IMR-90 (cell line): ENCODE results near the gene ADAMTS8. TPM values are rescaled to one million over a fixed set of nuclear protein-coding genes. Genes with fewer than 3 reads are reported as not detected.

ENCODE experiments used
- ATAC-seq: fragments of 200-7000 bp; cut with Tn5 transposase; 2 replicates; pipeline ENCODE4 v1.9.1; 2020; ENCODE audit warnings: low read depth, mild to moderate bottlenecking, moderate library complexity
- BruUV-seq: library from RNA; stranded (reverse); fragments of 400-500 nt; replicated peaks from 2 replicates; lab custom pipeline; 2021; lab: Mats Ljungman, UMichigan
- CTCF ChIA-PET: fragments of 300-600 bp; formaldehyde crosslinking; extraction: SDS; loops from one replicate; lab custom pipeline; 2021; ENCODE audit warnings: antibody characterized with exemption; lab: Yijun Ruan, JAX
- POLR2A ChIA-PET: fragments of 300-600 bp; sonication (Branson Sonifier 250); formaldehyde crosslinking; loops from one replicate; lab custom pipeline; 2022; ENCODE audit warnings: antibody characterized with exemption; ENCODE audit not compliant: unreplicated experiment; lab: Charles Lee
- DNase-seq: peaks from one replicate; pipeline ENCODE4 v3.0.0; 2013
- H2AFZ ChIP-seq: replicated peaks from 2 replicates; pipeline ENCODE3; 2013; ENCODE audit warnings: low read length, mild to moderate bottlenecking; ENCODE audit not compliant: poor library complexity
- H2AK5ac ChIP-seq: 2 replicates; pipeline ENCODE4 v1.6.1; 2013; ENCODE audit warnings: low read depth, low read length, inconsistent platforms
- H2AK9ac ChIP-seq: replicated peaks from 2 replicates; pipeline ENCODE3; 2013; ENCODE audit warnings: mild to moderate bottlenecking, low read depth, low read length, moderate library complexity; ENCODE audit not compliant: poor library complexity
- H2BK120ac ChIP-seq: 2 replicates; pipeline ENCODE4 v1.6.1; 2013; ENCODE audit warnings: low read depth, low read length, inconsistent platforms
- H2BK15ac ChIP-seq: 3 replicates; pipeline ENCODE4 v1.6.1; 2013; ENCODE audit warnings: low read depth, low read length, inconsistent platforms
- H2BK20ac ChIP-seq: 2 replicates; pipeline ENCODE4 v1.6.1; 2013; ENCODE audit warnings: low read depth, mild to moderate bottlenecking, inconsistent platforms, low read length, moderate library complexity
- H2BK5ac ChIP-seq: 2 replicates; pipeline ENCODE4 v1.6.1; 2013; ENCODE audit warnings: mild to moderate bottlenecking, low read depth, low read length, inconsistent platforms; ENCODE audit not compliant: poor library complexity, severe bottlenecking
- H3K14ac ChIP-seq: replicated peaks from 2 replicates; pipeline ENCODE4 v1.6.1; 2013; ENCODE audit warnings: low read depth, low read length, inconsistent platforms
- H3K18ac ChIP-seq: 2 replicates; pipeline ENCODE4 v1.6.1; 2013; ENCODE audit warnings: low read depth, low read length, control low read depth
- H3K23ac ChIP-seq: 2 replicates; pipeline ENCODE4 v1.6.1; 2013; ENCODE audit warnings: low read depth, low read length, inconsistent platforms
- H3K27ac ChIP-seq: 2 replicates; pipeline ENCODE4 v1.5.1; 2013; ENCODE audit warnings: mild to moderate bottlenecking, control low read depth, low read length; ENCODE audit not compliant: insufficient read depth
- H3K27me3 ChIP-seq: 2 replicates; pipeline ENCODE4 v1.6.1; 2013; ENCODE audit warnings: low read length; ENCODE audit not compliant: control insufficient read depth, insufficient read depth
- H3K36me3 ChIP-seq: 2 replicates; pipeline ENCODE4 v1.6.1; 2013; ENCODE audit warnings: low read length, mixed read lengths; ENCODE audit not compliant: control insufficient read depth, insufficient read depth
- H3K4ac ChIP-seq: 2 replicates; pipeline ENCODE4 v1.6.1; 2013; ENCODE audit warnings: low read depth, low read length, inconsistent platforms
- H3K4me1 ChIP-seq: 2 replicates; pipeline ENCODE4 v1.6.1; 2013; ENCODE audit warnings: low read length, mixed read lengths; ENCODE audit not compliant: control insufficient read depth, insufficient read depth
- H3K4me2 ChIP-seq: 2 replicates; pipeline ENCODE4 v1.6.1; 2013; ENCODE audit warnings: low read depth, mild to moderate bottlenecking, control low read depth, low read length, moderate library complexity
- H3K4me3 ChIP-seq: 2 replicates; pipeline ENCODE4 v1.5.1; 2013; ENCODE audit warnings: low read depth, mild to moderate bottlenecking, control low read depth, low read length, moderate library complexity; ENCODE audit not compliant: insufficient read depth
- H3K56ac ChIP-seq: 2 replicates; pipeline ENCODE4 v1.6.1; 2013; ENCODE audit warnings: low read length, inconsistent platforms; ENCODE audit not compliant: insufficient read depth; ENCODE audit errors: extremely low read depth
- H3K79me1 ChIP-seq, 2 experiments: 2 replicates each; pipeline ENCODE4 v1.6.1; 2013; ENCODE audit warnings: low read length in 2 of 2, inconsistent platforms in 1 of 2, low read depth in 1 of 2
- H3K9ac ChIP-seq: 2 replicates; pipeline ENCODE4 v1.6.1; 2013; ENCODE audit warnings: low read depth, low read length, control low read depth
- H3K9me1 ChIP-seq: 2 replicates; pipeline ENCODE4 v1.6.1; 2013; ENCODE audit warnings: low read length, inconsistent platforms; ENCODE audit not compliant: insufficient read depth
- H3K9me3 ChIP-seq: 2 replicates; pipeline ENCODE4 v1.6.1; 2013; ENCODE audit warnings: low read length; ENCODE audit not compliant: control insufficient read depth, insufficient read depth
- H4K20me1 ChIP-seq: 2 replicates; pipeline ENCODE4 v1.6.1; 2013; ENCODE audit warnings: low read length, inconsistent platforms; ENCODE audit not compliant: insufficient read depth
- H4K5ac ChIP-seq: 2 replicates; pipeline ENCODE4 v1.6.1; 2013; ENCODE audit warnings: mild to moderate bottlenecking, low read depth, low read length, control low read depth
- H4K8ac ChIP-seq, 2 experiments: 2 replicates each; pipeline ENCODE4 v1.6.1; 2013; ENCODE audit warnings: low read depth in 2 of 2, low read length in 2 of 2, control low read depth in 1 of 2, inconsistent platforms in 1 of 2
- H4K91ac ChIP-seq: 2 replicates; pipeline ENCODE4 v1.6.1; 2013; ENCODE audit warnings: low read depth, low read length, inconsistent platforms; ENCODE audit not compliant: insufficient read depth
- BHLHE40 ChIP-seq: fragments of 150-350 bp; IDR thresholded peaks from 2 replicates; pipeline ENCODE4 v1.6.1; 2016; ENCODE audit warnings: mild to moderate bottlenecking, low read depth, low read length
- CEBPB ChIP-seq: IDR thresholded peaks from 2 replicates; pipeline ENCODE4 v1.6.1; 2012; ENCODE audit warnings: low read depth, low read length, improper control_type of control experiment
- CHD1 ChIP-seq: IDR thresholded peaks from 2 replicates; pipeline ENCODE4 v1.6.1; 2012; ENCODE audit warnings: low read depth, low read length, improper control_type of control experiment
- FOS ChIP-seq: fragments of 150-350 bp; IDR thresholded peaks from 2 replicates; pipeline ENCODE4 v1.6.1; 2016; ENCODE audit warnings: low read depth, low read length
- MAFK ChIP-seq: IDR thresholded peaks from 2 replicates; pipeline ENCODE4 v1.6.1; 2012; ENCODE audit warnings: low read depth, low read length, improper control_type of control experiment
- MAZ ChIP-seq: IDR thresholded peaks from 2 replicates; pipeline ENCODE4 v1.6.1; 2012; ENCODE audit warnings: low read depth, mild to moderate bottlenecking, low read length, improper control_type of control experiment, moderate library complexity, borderline replicate concordance
- MXI1 ChIP-seq: IDR thresholded peaks from 2 replicates; pipeline ENCODE4 v1.6.1; 2012; ENCODE audit warnings: low read depth, mild to moderate bottlenecking, low read length, moderate library complexity, borderline replicate concordance
- NFE2L2 ChIP-seq: fragments of 150-350 bp; IDR thresholded peaks from 2 replicates; pipeline ENCODE4 v1.6.1; 2016; ENCODE audit warnings: low read depth, mild to moderate bottlenecking, low read length
- POLR2A ChIP-seq: IDR thresholded peaks from 2 replicates; pipeline ENCODE4 v1.6.1; 2012; ENCODE audit warnings: mild to moderate bottlenecking, low read depth, low read length
- RAD21 ChIP-seq: IDR thresholded peaks from 2 replicates; pipeline ENCODE4 v1.6.1; 2012; ENCODE audit warnings: low read length, improper control_type of control experiment
- RCOR1 ChIP-seq: IDR thresholded peaks from 2 replicates; pipeline ENCODE4 v1.6.1; 2012; ENCODE audit warnings: mild to moderate bottlenecking, low read length, improper control_type of control experiment; ENCODE audit not compliant: insufficient replicate concordance
- RFX5 ChIP-seq: IDR thresholded peaks from 2 replicates; pipeline ENCODE4 v1.8.0; 2012; ENCODE audit warnings: low read depth, mild to moderate bottlenecking, low read length, moderate library complexity
- SMC3 ChIP-seq: fragments of 150-350 bp; IDR thresholded peaks from 2 replicates; pipeline ENCODE4 v1.6.1; 2016; ENCODE audit warnings: low read depth, mild to moderate bottlenecking, antibody characterized with exemption, low read length, moderate library complexity
- WGBS, 2 experiments: methylation state at CpG; one replicate each; pipeline versions ENCODE4 v1.1.5 to v1.1.7; 2013; ENCODE audit warnings: missing lambda C conversion rate in 2 of 2; ENCODE audit not compliant: insufficient read length in 1 of 2; ENCODE audit errors: extremely low coverage in 2 of 2; 5-methylcytosine and 5-hydroxymethylcytosine counted together
- dilution Hi-C: fragments of 300-500 bp; cut with HindIII; formaldehyde crosslinking; loops from one replicate; pipeline ENCODE4 v1.14.3; 2018; ENCODE audit warnings: low sequenced_read_pairs; ENCODE audit not compliant: unreplicated experiment
- in situ Hi-C: fragments of 300-500 bp; cut with MboI; formaldehyde crosslinking; loops from 3 replicates; pipeline ENCODE4 v1.14.3; 2019; ENCODE audit warnings: low sequenced_read_pairs, inconsistent platforms, mixed read lengths
- intact Hi-C: fragments of 100-400 bp; cut with micrococcal nuclease; formaldehyde crosslinking; loops from 2 replicates; pipeline ENCODE4 v1.10.0; 2022
- polyA plus RNA-seq, 3 experiments: library from polyadenylated mRNA; depleted of rRNA; stranded (reverse); fragments of >200 nt; gene quantifications; 2 replicates each; pipeline ENCODE4 v1.2.3, GENCODE V29; 2012; ENCODE audit warnings: low replicate concordance in 1 of 3
- total RNA-seq: library from RNA; depleted of rRNA; stranded (reverse); fragments of >200 nt; gene quantifications from 2 replicates; pipeline ENCODE4 v1.2.3, GENCODE V29; 2012
- TF ChIP-seq, protein P1 (sequence below): conservative IDR thresholded peaks from 2 replicates; pipeline ENCODE4 v1.5.1; 2012; ENCODE audit warnings: mild to moderate bottlenecking, low read depth, low read length, improper control_type of control experiment
- TF ChIP-seq, protein P2 (sequence below): fragments of 150-350 bp; IDR thresholded peaks from 2 replicates; pipeline ENCODE4 v1.6.1; 2017; ENCODE audit warnings: mild to moderate bottlenecking, antibody characterized with exemption, low read length, low read depth
- TF ChIP-seq, protein P3 (sequence below): fragments of 150-350 bp; IDR thresholded peaks from 2 replicates; pipeline ENCODE4 v1.6.1; 2016; ENCODE audit warnings: low read depth, mild to moderate bottlenecking, low read length, moderate library complexity, borderline replicate concordance

ADAMTS8 gene
- total and polyA plus RNA-seq, 2 of the 4 experiments (the other 2 are of a cell fraction): under 0.01 to 0.60 TPM

DNA sequence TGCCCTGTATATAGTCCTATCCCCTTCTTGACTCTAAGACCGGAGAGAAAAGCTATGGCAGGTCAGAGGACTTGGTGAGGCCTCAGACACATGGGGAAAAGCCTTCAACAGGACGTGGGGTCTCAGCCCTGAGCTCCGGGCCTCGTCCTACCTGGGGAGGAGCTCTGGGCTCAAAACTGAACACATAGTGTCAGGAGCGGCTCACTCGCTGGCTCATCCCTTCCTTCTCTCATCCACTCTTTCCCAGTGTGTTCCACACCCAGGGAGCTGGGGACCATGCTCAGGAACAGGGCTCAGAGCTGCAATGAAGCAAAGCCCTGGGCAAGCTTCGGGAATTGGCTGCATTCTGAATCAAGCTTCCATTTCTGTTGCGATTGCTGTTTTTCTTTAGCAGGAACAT is 34.5 kb upstream of the ADAMTS8 start:
- Histone ChIP-seq H3K9ac (no peak overlapping the region), H3K23ac (no peak overlapping the region), H3K9me3 (no peaks in the 10 kb centered on the region), H3K9me1 (no peaks in the 10 kb centered on the region), H3K4me2 (no peak overlapping the region), H3K4ac (no peak overlapping the region), H2BK5ac (no peak overlapping the region), H2BK20ac (no peak overlapping the region), H2BK15ac (no peak overlapping the region), H3K56ac (no peak overlapping the region), H4K8ac (no peak overlapping the region), H2BK120ac (no peak overlapping the region), H2AFZ (no peak overlapping the region), H3K4me1 (no peaks in the 10 kb centered on the region), H3K27me3 (no peaks in the 10 kb centered on the region), H3K14ac (no peak overlapping the region), H3K4me3 (no peak overlapping the region), H2AK5ac (no peak overlapping the region), H3K27ac (no peak overlapping the region), H4K5ac (no peak overlapping the region), H2AK9ac (no peak overlapping the region), H3K79me1 (0 out of 4 replicates have a peak, but pooled peaks cover 0 to 3% of the 10 kb centered on the region in 2 experiments), H4K91ac (no peak overlapping the region), H3K18ac (no peak overlapping the region), H4K20me1 (no peaks in the 10 kb centered on the region), H3K36me3 (peaks cover 82% of the 10 kb centered on the region)
- BruUV-seq: no TSS peak
- intact Hi-C loops (no loop called here), dilution Hi-C loops (no loop called here), in situ Hi-C loops (no loop called here)
- CTCF ChIA-PET: no interaction called here
- 80% methylated on average over 1 of the region's 8 CpGs; no CpG with 5 or more reads in 1 of the 2 experiments for WGBS, 2 experiments
- ATAC-seq (no peak), DNase-seq (no peak)
- TF ChIP-seq MXI1 (no peak), MAFK (no peak), BHLHE40 (no peak), MAZ (no peak), CEBPB (no peak), SMC3 (no peak), RFX5 (no peak), NFE2L2 (no peak), RAD21 (no peak), CHD1 (no peak), POLR2A (no peak), FOS (no peak), RCOR1 (no peak)
- TF ChIP-seq, protein P1, sequence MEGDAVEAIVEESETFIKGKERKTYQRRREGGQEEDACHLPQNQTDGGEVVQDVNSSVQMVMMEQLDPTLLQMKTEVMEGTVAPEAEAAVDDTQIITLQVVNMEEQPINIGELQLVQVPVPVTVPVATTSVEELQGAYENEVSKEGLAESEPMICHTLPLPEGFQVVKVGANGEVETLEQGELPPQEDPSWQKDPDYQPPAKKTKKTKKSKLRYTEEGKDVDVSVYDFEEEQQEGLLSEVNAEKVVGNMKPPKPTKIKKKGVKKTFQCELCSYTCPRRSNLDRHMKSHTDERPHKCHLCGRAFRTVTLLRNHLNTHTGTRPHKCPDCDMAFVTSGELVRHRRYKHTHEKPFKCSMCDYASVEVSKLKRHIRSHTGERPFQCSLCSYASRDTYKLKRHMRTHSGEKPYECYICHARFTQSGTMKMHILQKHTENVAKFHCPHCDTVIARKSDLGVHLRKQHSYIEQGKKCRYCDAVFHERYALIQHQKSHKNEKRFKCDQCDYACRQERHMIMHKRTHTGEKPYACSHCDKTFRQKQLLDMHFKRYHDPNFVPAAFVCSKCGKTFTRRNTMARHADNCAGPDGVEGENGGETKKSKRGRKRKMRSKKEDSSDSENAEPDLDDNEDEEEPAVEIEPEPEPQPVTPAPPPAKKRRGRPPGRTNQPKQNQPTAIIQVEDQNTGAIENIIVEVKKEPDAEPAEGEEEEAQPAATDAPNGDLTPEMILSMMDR: no peak
- TF ChIP-seq, protein P2, sequence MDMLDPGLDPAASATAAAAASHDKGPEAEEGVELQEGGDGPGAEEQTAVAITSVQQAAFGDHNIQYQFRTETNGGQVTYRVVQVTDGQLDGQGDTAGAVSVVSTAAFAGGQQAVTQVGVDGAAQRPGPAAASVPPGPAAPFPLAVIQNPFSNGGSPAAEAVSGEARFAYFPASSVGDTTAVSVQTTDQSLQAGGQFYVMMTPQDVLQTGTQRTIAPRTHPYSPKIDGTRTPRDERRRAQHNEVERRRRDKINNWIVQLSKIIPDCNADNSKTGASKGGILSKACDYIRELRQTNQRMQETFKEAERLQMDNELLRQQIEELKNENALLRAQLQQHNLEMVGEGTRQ: no peak
- TF ChIP-seq, protein P3, sequence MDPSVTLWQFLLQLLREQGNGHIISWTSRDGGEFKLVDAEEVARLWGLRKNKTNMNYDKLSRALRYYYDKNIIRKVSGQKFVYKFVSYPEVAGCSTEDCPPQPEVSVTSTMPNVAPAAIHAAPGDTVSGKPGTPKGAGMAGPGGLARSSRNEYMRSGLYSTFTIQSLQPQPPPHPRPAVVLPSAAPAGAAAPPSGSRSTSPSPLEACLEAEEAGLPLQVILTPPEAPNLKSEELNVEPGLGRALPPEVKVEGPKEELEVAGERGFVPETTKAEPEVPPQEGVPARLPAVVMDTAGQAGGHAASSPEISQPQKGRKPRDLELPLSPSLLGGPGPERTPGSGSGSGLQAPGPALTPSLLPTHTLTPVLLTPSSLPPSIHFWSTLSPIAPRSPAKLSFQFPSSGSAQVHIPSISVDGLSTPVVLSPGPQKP: no peak
- POLR2A ChIA-PET: no interaction called here
